ENCODE data around the gene ZNF385B.

GRCh38 chr2:179622635-179623300 lies 238.6 kb downstream of the ZNF385B start:
- no peak for TF ChIP-seq CTCF (IDR thresholded peaks at IDR 0.05; ENCODE audit: poor library complexity, severe bottlenecking)
- TF ChIP-seq EP300 (conservative IDR thresholded peaks at IDR 0.05; ENCODE audit: poor library complexity, severe bottlenecking) = no peak
- no peak for TF ChIP-seq REST (IDR thresholded peaks at IDR 0.05; ENCODE audit: borderline replicate concordance)
- no peak for TF ChIP-seq POLR2AphosphoS5 (IDR thresholded peaks at IDR 0.05)

All from neural cell (in vitro differentiated cells).